ENCODE measurements around the gene SLC32A1.

- TF ChIP-seq CTCF (IDR thresholded peaks at IDR 0.05) (no peak), POLR2A (IDR thresholded peaks at IDR 0.05) (no peak)
Observed at GRCh38 chr20:38703526-38703925, 20.8 kb upstream of the SLC32A1 start.

Data from tibial nerve (tissue), 3 donors.